ENCODE results near the gene TRIM5.

The TRIM5 gene

GRCh38 chr11:5622802-5623201 lies 62.1 kb downstream of the TRIM5 start:
- DNase-seq = no peak

- no peak for DNase-seq
Measured at GRCh38 chr11:5621580-5621979, 63.3 kb downstream of the TRIM5 start.

DNA sequence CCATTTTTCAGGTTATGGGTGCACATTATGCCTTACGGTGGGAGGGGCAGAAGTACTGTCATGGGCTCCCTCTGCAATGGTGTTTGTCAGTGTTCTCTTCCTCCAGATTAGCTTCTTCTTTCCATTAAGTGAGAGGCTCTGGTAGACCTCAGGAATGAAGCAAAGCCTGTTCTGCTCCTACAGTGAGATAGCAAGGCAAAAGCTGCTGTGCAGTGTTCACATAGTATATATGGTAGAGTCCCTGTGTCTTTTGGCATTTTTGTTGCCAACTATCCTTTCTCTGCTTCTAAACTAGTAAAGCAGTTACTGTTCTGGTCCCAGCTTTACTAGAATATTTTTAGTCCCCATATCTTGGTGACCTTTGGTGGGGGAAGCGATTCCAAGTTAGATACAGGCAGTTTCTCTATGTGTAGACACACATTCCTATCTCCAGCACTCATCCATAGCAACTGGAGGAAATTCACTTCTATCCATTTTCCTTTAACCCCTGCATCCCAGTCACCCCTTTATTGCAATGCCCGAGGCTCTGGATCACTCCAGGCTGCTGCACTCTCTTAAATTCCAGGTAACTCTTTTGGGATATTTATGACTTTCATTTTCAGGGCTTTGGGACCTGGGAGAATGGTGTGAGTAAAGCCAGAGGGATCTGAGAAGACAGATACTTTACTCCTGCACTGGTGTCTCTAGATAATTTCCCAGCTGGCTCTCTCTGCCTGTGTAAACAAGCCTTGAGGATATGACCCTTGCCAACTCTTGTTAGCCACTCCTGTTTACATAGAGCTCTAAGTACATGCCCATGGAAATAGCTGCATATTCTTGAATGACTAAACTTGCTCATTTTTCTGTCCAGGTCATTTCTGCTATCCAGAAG lies 64.0 kb downstream of the TRIM5 start:
- no peak for DNase-seq

- no peak for DNase-seq
Measured at GRCh38 chr11:5618807-5619206, 66.1 kb downstream of the TRIM5 start.
